ENCODE measurements around the gene HCN3. TPM values are rescaled to one million over a fixed set of nuclear protein-coding genes. Genes with fewer than 3 reads are reported as not detected.
"Not testable (repeated sequence)": the region's sequence is repeated elsewhere in the genome, so short reads cannot be mapped to it uniquely, and the experiment has no call there.

HCN3 gene
- total RNA-seq, 1 donor from 2014 or later, result 3.2 TPM

- H3K4me1 Mint-ChIP-seq, result no peaks in the 10 kb centered on the region
These were observed 5.3 kb downstream of the HCN3 start for GRCh38 chr1:155282488-155283091.

GRCh38 chr1:155284476-155284875, 7.2 kb downstream of the HCN3 start:
- H3K4me1 Mint-ChIP-seq, result no peaks in the 10 kb centered on the region
- no peaks in the 10 kb centered on the region for H3K27me3 Mint-ChIP-seq
- no peak overlapping the region for H3K27ac Mint-ChIP-seq

More at GRCh38 chr1:155282488-155283091, 5.3 kb downstream of the HCN3 start:
- DNase-seq, result no peak
- no peaks in the 10 kb centered on the region for H3K9me3 Mint-ChIP-seq
- H3K4me3 Mint-ChIP-seq, result no peak overlapping the region
- no peaks in the 10 kb centered on the region for H3K27me3 Mint-ChIP-seq
- no peak overlapping the region for H3K27ac Mint-ChIP-seq
- intact Hi-C loops (cut with micrococcal nuclease), result no loop called here
- no peaks in the 10 kb centered on the region for H3K36me3 Mint-ChIP-seq (ENCODE audit: low read depth)

GRCh38 chr1:155285063-155285462, 7.8 kb downstream of the HCN3 start:
- Mint-ChIP-seq H3K9me3 (no peaks in the 10 kb centered on the region), H3K36me3 (ENCODE audit: low read depth) (no peaks in the 10 kb centered on the region), H3K27ac (no peak overlapping the region), H3K27me3 (peaks cover 1% of the 10 kb centered on the region), H3K4me3 (no peak overlapping the region), H3K4me1 (no peaks in the 10 kb centered on the region)
- intact Hi-C loops (cut with micrococcal nuclease), result no loop called here
- DNase-seq, result no peak

More at GRCh38 chr1:155284476-155284875, 7.2 kb downstream of the HCN3 start:
- Mint-ChIP-seq H3K36me3 (ENCODE audit: low read depth) (no peaks in the 10 kb centered on the region), H3K4me3 (no peak overlapping the region), H3K9me3 (no peaks in the 10 kb centered on the region)
- intact Hi-C loops (cut with micrococcal nuclease), result no loop called here
- no peak for DNase-seq

GRCh38 chr1:155285631-155286044, 8.4 kb downstream of the HCN3 start:
- H3K36me3 Mint-ChIP-seq (ENCODE audit: low read depth), result no peaks in the 10 kb centered on the region
- no peaks in the 10 kb centered on the region for H3K9me3 Mint-ChIP-seq
- no peak overlapping the region for H3K27ac Mint-ChIP-seq
- DNase-seq, result no peak
- H3K27me3 Mint-ChIP-seq, result peaks cover 3% of the 10 kb centered on the region
- intact Hi-C loops (cut with micrococcal nuclease), result no loop called here
- no peaks in the 10 kb centered on the region for H3K4me1 Mint-ChIP-seq
- H3K4me3 Mint-ChIP-seq, result no peak overlapping the region

- no peak for DNase-seq
These were observed 9.3 kb downstream of the HCN3 start for GRCh38 chr1:155286544-155286943.

GRCh38 chr1:155287987-155288543, 10.8 kb downstream of the HCN3 start:
- Mint-ChIP-seq H3K9me3 (no peaks in the 10 kb centered on the region), H3K36me3 (ENCODE audit: low read depth) (no peaks in the 10 kb centered on the region), H3K4me1 (no peaks in the 10 kb centered on the region), H3K27me3 (peaks cover 13% of the 10 kb centered on the region), H3K27ac (no peak overlapping the region), H3K4me3 (no peak overlapping the region)
- no peak for DNase-seq
- intact Hi-C loops (cut with micrococcal nuclease), result no loop called here

More at GRCh38 chr1:155286544-155286943, 9.3 kb downstream of the HCN3 start:
- Mint-ChIP-seq H3K27ac (no peak overlapping the region), H3K4me3 (no peak overlapping the region), H3K9me3 (no peaks in the 10 kb centered on the region), H3K36me3 (ENCODE audit: low read depth) (no peaks in the 10 kb centered on the region), H3K27me3 (peaks cover 6% of the 10 kb centered on the region), H3K4me1 (no peaks in the 10 kb centered on the region)
- intact Hi-C loops (cut with micrococcal nuclease), result no loop called here

- H3K4me3 Mint-ChIP-seq; H3K9me3 Mint-ChIP-seq; DNase-seq; H3K27ac Mint-ChIP-seq; intact Hi-C loops (cut with micrococcal nuclease); H3K36me3 Mint-ChIP-seq (ENCODE audit: low read depth); H3K4me1 Mint-ChIP-seq: not testable (repeated sequence)
- peaks cover 33% of the 10 kb centered on the region for H3K27me3 Mint-ChIP-seq
These were observed 13.7 kb downstream of the HCN3 start for GRCh38 chr1:155291006-155291405.

- H3K27ac Mint-ChIP-seq, result no peak overlapping the region
- no peak for DNase-seq
- intact Hi-C loops (cut with micrococcal nuclease), result no loop called here
- no peaks in the 10 kb centered on the region for H3K9me3 Mint-ChIP-seq
- peaks cover 53% of the 10 kb centered on the region for H3K27me3 Mint-ChIP-seq
- H3K4me1 Mint-ChIP-seq, result peaks cover 8% of the 10 kb centered on the region
- H3K4me3 Mint-ChIP-seq, result no peak overlapping the region
- no peaks in the 10 kb centered on the region for H3K36me3 Mint-ChIP-seq (ENCODE audit: low read depth)
These were observed 16.0 kb downstream of the HCN3 start for GRCh38 chr1:155293086-155293749.

- Mint-ChIP-seq H3K27ac (no peak overlapping the region), H3K27me3 (peaks cover 53% of the 10 kb centered on the region)
- intact Hi-C loops (cut with micrococcal nuclease), result no loop called here
These were observed 17.4 kb downstream of the HCN3 start for GRCh38 chr1:155294520-155295182.

GRCh38 chr1:155295183-155295941, 18.1 kb downstream of the HCN3 start:
- Mint-ChIP-seq H3K4me3 (peak overlapping the region; percentile 47), H3K4me1 (peaks cover 8% of the 10 kb centered on the region), H3K9me3 (no peaks in the 10 kb centered on the region), H3K27me3 (peaks cover 50% of the 10 kb centered on the region), H3K27ac (no peak overlapping the region), H3K36me3 (ENCODE audit: low read depth) (no peaks in the 10 kb centered on the region)
- no peak for DNase-seq
- intact Hi-C loops (cut with micrococcal nuclease), result no loop called here

More at GRCh38 chr1:155294520-155295182, 17.4 kb downstream of the HCN3 start:
- H3K9me3 Mint-ChIP-seq, result no peaks in the 10 kb centered on the region
- H3K4me1 Mint-ChIP-seq, result peaks cover 8% of the 10 kb centered on the region
- DNase-seq, result no peak
- peak overlapping the region; percentile 47 for H3K4me3 Mint-ChIP-seq
- H3K36me3 Mint-ChIP-seq (ENCODE audit: low read depth), result no peaks in the 10 kb centered on the region

GRCh38 chr1:155295942-155296267, 18.6 kb downstream of the HCN3 start:
- Mint-ChIP-seq H3K4me3 (no peak overlapping the region), H3K4me1 (peaks cover 8% of the 10 kb centered on the region), H3K9me3 (no peaks in the 10 kb centered on the region), H3K36me3 (ENCODE audit: low read depth) (no peaks in the 10 kb centered on the region), H3K27me3 (peaks cover 50% of the 10 kb centered on the region), H3K27ac (no peak overlapping the region)
- no peak for DNase-seq
- intact Hi-C loops (cut with micrococcal nuclease), result no loop called here

GRCh38 chr1:155296661-155297060, 19.4 kb downstream of the HCN3 start:
- intact Hi-C loops (cut with micrococcal nuclease), result no loop called here
- peaks cover 46% of the 10 kb centered on the region for H3K27me3 Mint-ChIP-seq

GRCh38 chr1:155297384-155297783, 20.1 kb downstream of the HCN3 start:
- Mint-ChIP-seq H3K27me3 (peaks cover 42% of the 10 kb centered on the region), H3K36me3 (ENCODE audit: low read depth) (no peaks in the 10 kb centered on the region), H3K27ac (no peak overlapping the region), H3K9me3 (no peaks in the 10 kb centered on the region), H3K4me1 (peaks cover 8% of the 10 kb centered on the region), H3K4me3 (no peak overlapping the region)
- intact Hi-C loops (cut with micrococcal nuclease), result no loop called here
- no peak for DNase-seq

More at GRCh38 chr1:155296661-155297060, 19.4 kb downstream of the HCN3 start:
- Mint-ChIP-seq H3K4me1 (peaks cover 8% of the 10 kb centered on the region), H3K4me3 (no peak overlapping the region), H3K36me3 (ENCODE audit: low read depth) (no peaks in the 10 kb centered on the region), H3K27ac (no peak overlapping the region), H3K9me3 (no peaks in the 10 kb centered on the region)
- no peak for DNase-seq
